Measurements from ENCODE around the gene UCHL5.

Gene UCHL5

GRCh38 chr1:193102662-193103061, 43.5 kb upstream of the UCHL5 start:
- no peak for DNase-seq (ENCODE audit: low read depth in 1 of 2, low spot score in 1 of 2)
- Histone ChIP-seq H3K27me3 (ENCODE audit: insufficient read depth, poor library complexity, severe bottlenecking) (no peaks in the 10 kb centered on the region), H3K27ac (replicated peaks) (no peak overlapping the region), H3K4me3 (replicated peaks; ENCODE audit: insufficient read depth, low read length) (no peak overlapping the region)
- TF ChIP-seq POLR2AphosphoS5 (IDR thresholded peaks at IDR 0.05; ENCODE audit: low read depth) (no peak), GABPA (IDR thresholded peaks at IDR 0.05; ENCODE audit: low read depth) (no peak), SPI1 (IDR thresholded peaks at IDR 0.05; ENCODE audit: borderline replicate concordance, low read depth) (no peak)
- TF ChIP-seq, protein P1, sequence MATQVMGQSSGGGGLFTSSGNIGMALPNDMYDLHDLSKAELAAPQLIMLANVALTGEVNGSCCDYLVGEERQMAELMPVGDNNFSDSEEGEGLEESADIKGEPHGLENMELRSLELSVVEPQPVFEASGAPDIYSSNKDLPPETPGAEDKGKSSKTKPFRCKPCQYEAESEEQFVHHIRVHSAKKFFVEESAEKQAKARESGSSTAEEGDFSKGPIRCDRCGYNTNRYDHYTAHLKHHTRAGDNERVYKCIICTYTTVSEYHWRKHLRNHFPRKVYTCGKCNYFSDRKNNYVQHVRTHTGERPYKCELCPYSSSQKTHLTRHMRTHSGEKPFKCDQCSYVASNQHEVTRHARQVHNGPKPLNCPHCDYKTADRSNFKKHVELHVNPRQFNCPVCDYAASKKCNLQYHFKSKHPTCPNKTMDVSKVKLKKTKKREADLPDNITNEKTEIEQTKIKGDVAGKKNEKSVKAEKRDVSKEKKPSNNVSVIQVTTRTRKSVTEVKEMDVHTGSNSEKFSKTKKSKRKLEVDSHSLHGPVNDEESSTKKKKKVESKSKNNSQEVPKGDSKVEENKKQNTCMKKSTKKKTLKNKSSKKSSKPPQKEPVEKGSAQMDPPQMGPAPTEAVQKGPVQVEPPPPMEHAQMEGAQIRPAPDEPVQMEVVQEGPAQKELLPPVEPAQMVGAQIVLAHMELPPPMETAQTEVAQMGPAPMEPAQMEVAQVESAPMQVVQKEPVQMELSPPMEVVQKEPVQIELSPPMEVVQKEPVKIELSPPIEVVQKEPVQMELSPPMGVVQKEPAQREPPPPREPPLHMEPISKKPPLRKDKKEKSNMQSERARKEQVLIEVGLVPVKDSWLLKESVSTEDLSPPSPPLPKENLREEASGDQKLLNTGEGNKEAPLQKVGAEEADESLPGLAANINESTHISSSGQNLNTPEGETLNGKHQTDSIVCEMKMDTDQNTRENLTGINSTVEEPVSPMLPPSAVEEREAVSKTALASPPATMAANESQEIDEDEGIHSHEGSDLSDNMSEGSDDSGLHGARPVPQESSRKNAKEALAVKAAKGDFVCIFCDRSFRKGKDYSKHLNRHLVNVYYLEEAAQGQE (IDR thresholded peaks at IDR 0.05; ENCODE audit: insufficient replicate concordance, low read depth) = no peak
- TF ChIP-seq, protein P2, sequence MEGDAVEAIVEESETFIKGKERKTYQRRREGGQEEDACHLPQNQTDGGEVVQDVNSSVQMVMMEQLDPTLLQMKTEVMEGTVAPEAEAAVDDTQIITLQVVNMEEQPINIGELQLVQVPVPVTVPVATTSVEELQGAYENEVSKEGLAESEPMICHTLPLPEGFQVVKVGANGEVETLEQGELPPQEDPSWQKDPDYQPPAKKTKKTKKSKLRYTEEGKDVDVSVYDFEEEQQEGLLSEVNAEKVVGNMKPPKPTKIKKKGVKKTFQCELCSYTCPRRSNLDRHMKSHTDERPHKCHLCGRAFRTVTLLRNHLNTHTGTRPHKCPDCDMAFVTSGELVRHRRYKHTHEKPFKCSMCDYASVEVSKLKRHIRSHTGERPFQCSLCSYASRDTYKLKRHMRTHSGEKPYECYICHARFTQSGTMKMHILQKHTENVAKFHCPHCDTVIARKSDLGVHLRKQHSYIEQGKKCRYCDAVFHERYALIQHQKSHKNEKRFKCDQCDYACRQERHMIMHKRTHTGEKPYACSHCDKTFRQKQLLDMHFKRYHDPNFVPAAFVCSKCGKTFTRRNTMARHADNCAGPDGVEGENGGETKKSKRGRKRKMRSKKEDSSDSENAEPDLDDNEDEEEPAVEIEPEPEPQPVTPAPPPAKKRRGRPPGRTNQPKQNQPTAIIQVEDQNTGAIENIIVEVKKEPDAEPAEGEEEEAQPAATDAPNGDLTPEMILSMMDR (IDR thresholded peaks at IDR 0.05; ENCODE audit: insufficient read depth, low read length) = no peak

DNA sequence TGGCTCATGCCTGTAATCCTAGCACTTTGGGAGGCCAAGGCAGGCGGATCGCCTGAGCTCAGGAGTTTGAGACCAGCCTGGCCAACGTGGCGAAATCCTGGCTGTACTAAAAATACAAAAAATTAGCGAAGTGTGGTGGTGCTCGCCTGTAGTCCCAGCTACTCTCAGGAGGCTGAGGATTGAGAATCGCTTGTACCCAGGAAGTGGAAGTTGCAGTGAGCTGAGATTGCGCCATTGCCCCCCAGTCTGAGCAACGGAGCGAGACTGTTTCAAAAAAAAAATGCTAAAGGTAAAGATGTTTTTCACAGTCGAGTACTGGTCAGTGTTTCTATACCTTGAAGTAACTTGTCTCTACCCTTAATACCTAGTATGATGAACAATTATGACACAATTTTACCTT, 35.0 kb upstream of the UCHL5 start:
- peak in 1 of 2 experiments; percentile 12 for DNase-seq (ENCODE audit: low read depth in 1 of 2, low spot score in 1 of 2)
- H3K4me3 ChIP-seq (replicated peaks; ENCODE audit: insufficient read depth, low read length) = no peak overlapping the region
- no peak overlapping the region for H3K27ac ChIP-seq (replicated peaks)
- TF ChIP-seq, protein P1 (IDR thresholded peaks at IDR 0.05; ENCODE audit: insufficient replicate concordance, low read depth) = no peak
- TF ChIP-seq SPI1 (IDR thresholded peaks at IDR 0.05; ENCODE audit: borderline replicate concordance, low read depth) (no peak), GABPA (IDR thresholded peaks at IDR 0.05; ENCODE audit: low read depth) (no peak), POLR2AphosphoS5 (IDR thresholded peaks at IDR 0.05; ENCODE audit: low read depth) (no peak)
- TF ChIP-seq, protein P2 (IDR thresholded peaks at IDR 0.05; ENCODE audit: insufficient read depth, low read length) = no peak
- no peaks in the 10 kb centered on the region for H3K27me3 ChIP-seq (ENCODE audit: insufficient read depth, poor library complexity, severe bottlenecking)

DNA sequence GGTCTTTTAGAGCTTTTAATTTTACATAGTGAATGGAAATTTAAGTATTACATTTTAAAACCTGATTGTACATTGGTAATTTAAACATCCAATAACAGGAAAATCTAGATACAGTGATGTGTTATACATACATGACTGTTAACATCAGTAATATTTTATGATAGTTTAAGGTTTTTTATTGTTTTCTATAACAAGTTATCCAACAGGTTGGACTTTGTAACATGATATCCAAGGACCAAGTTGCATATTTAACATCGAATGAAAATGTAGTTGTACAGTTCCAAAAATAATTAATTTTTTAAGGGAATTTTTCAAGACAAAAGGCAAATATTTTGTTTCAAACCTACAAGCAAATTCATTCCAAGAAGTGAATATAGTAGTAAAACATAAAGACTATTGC, 31.7 kb upstream of the UCHL5 start:
- Histone ChIP-seq H3K27me3 (ENCODE audit: insufficient read depth, poor library complexity, severe bottlenecking) (no peaks in the 10 kb centered on the region), H3K4me3 (replicated peaks; ENCODE audit: insufficient read depth, low read length) (no peak overlapping the region), H3K27ac (replicated peaks) (no peak overlapping the region)
- TF ChIP-seq SPI1 (IDR thresholded peaks at IDR 0.05; ENCODE audit: borderline replicate concordance, low read depth) (no peak), GABPA (IDR thresholded peaks at IDR 0.05; ENCODE audit: low read depth) (no peak), POLR2AphosphoS5 (IDR thresholded peaks at IDR 0.05; ENCODE audit: low read depth) (no peak)
- TF ChIP-seq, protein P2 (IDR thresholded peaks at IDR 0.05; ENCODE audit: insufficient read depth, low read length) = no peak
- TF ChIP-seq, protein P1 (IDR thresholded peaks at IDR 0.05; ENCODE audit: insufficient replicate concordance, low read depth) = no peak
- DNase-seq (ENCODE audit: low read depth in 1 of 2, low spot score in 1 of 2) = no peak
